ENCODE results near the gene SIRPD.

DNA sequence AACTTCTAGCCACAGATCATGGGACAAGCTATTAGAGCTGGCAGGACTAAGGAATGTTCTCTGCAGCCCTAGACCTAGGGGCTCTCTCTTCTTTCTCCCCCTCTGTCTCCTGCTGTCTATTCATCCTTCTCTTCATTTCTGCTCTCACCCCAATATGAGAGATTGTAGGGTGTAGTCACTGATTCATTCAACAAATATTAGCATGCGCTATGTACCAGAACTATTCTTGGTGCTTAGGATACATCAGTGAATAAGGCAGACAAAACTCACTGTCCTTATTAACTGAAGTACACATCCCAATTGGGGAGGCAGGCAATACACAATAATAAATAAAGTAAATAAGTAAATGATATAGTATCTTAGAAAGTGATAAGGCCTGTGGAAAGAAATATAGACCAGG, 51.6 kb downstream of the SIRPD start:
- TF ChIP-seq, protein P1, sequence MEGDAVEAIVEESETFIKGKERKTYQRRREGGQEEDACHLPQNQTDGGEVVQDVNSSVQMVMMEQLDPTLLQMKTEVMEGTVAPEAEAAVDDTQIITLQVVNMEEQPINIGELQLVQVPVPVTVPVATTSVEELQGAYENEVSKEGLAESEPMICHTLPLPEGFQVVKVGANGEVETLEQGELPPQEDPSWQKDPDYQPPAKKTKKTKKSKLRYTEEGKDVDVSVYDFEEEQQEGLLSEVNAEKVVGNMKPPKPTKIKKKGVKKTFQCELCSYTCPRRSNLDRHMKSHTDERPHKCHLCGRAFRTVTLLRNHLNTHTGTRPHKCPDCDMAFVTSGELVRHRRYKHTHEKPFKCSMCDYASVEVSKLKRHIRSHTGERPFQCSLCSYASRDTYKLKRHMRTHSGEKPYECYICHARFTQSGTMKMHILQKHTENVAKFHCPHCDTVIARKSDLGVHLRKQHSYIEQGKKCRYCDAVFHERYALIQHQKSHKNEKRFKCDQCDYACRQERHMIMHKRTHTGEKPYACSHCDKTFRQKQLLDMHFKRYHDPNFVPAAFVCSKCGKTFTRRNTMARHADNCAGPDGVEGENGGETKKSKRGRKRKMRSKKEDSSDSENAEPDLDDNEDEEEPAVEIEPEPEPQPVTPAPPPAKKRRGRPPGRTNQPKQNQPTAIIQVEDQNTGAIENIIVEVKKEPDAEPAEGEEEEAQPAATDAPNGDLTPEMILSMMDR (IDR thresholded peaks at IDR 0.05; ENCODE audit: low read depth, low read length) = no peak
- TF ChIP-seq POLR2A (IDR thresholded peaks at IDR 0.05; ENCODE audit: extremely low read depth, insufficient read length) (no peak), MYC (IDR thresholded peaks at IDR 0.05; ENCODE audit: low read depth, low read length) (no peak)
- TF ChIP-seq, protein P2, sequence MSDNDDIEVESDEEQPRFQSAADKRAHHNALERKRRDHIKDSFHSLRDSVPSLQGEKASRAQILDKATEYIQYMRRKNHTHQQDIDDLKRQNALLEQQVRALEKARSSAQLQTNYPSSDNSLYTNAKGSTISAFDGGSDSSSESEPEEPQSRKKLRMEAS (IDR thresholded peaks at IDR 0.05; ENCODE audit: low read depth, low read length) = no peak

Measured in NB4 (cell line).